K562 (cell line): ENCODE data around the gene OR2L3. TPM values are rescaled to one million over a fixed set of nuclear protein-coding genes. Genes with fewer than 3 reads are reported as not detected.

ENCODE experiments used
- ATAC-seq: fragments of 200-7000 bp; cut with Tn5 transposase; 3 replicates; pipeline ENCODE4 v1.9.1; 2020; ENCODE audit warnings: moderate library complexity
- BruUV-seq: library from RNA; stranded (reverse); fragments of 400-500 nt; replicated peaks from 2 replicates; lab custom pipeline; 2021; lab: Mats Ljungman, UMichigan
- CTCF ChIA-PET: fragments of 300-600 bp; formaldehyde crosslinking; extraction: SDS; loops from one replicate; lab custom pipeline; 2021; ENCODE audit warnings: low intra/inter-chr PET ratio; lab: Yijun Ruan, JAX
- POLR2A ChIA-PET: fragments of 300-600, 350-650 bp; sonication (Branson Sonifier 250); formaldehyde crosslinking; extraction: SDS; loops from one replicate; lab custom pipeline; 2021; ENCODE audit warnings: antibody characterized with exemption, inconsistent platforms; lab: Yijun Ruan, JAX
- DNase-seq, 4 experiments: peaks; one replicate each; pipeline versions ENCODE4 v3.0.0 to v3.0.0-alpha.2; 2011 to 2018; ENCODE audit warnings: low spot score in 3 of 4, mixed read lengths in 3 of 4; ENCODE audit errors: extremely low read depth in 1 of 4
- FAIRE-seq: peaks from 2 replicates; lab custom pipeline; 2011; peaks lifted over from hg19 to GRCh38; lab: Jason Lieb, UNC
- H2AFZ ChIP-seq: 2 replicates; pipeline ENCODE4 v1.6.0; 2011; ENCODE audit warnings: low read depth, low read length, control low read depth, inconsistent platforms
- H3K27ac ChIP-seq: fragments of 200-600 bp; 3 replicates; pipeline ENCODE4 v1.8.0; 2011; ENCODE audit warnings: low read depth, mild to moderate bottlenecking, control low read depth, inconsistent platforms, low read length, moderate library complexity, mixed read lengths; ENCODE audit errors: extremely low read depth
- H3K27me3 ChIP-seq, 2 experiments: fragments of 300-600 bp in 1 of 2; 2 replicates in 1 of 2; 3 replicates in 1 of 2; pipeline versions ENCODE4 v1.6.0 to v1.8.0; 2011; ENCODE audit warnings: inconsistent platforms in 2 of 2, low read length in 2 of 2, mild to moderate bottlenecking in 1 of 2, mixed read lengths in 1 of 2, moderate library complexity in 1 of 2; ENCODE audit not compliant: control insufficient read depth in 2 of 2, insufficient read depth in 2 of 2
- H3K36me3 ChIP-seq: fragments of 300-600 bp; 3 replicates; pipeline ENCODE4 v1.8.0; 2011; ENCODE audit warnings: mild to moderate bottlenecking, low read length, inconsistent platforms; ENCODE audit not compliant: control insufficient read depth, insufficient read depth
- H3K4me1 ChIP-seq, 2 experiments: fragments of 200-600 bp in 1 of 2; replicated peaks in 1 of 2; 2 replicates in 1 of 2; 3 replicates in 1 of 2; pipeline versions ENCODE4 v1.5.1 to v1.8.0; 2011; ENCODE audit warnings: inconsistent platforms in 2 of 2, low read length in 2 of 2, mild to moderate bottlenecking in 1 of 2, mixed read lengths in 1 of 2, moderate library complexity in 1 of 2; ENCODE audit not compliant: control insufficient read depth in 2 of 2, insufficient read depth in 2 of 2
- H3K4me2 ChIP-seq: 2 replicates; pipeline ENCODE4 v1.6.1; 2011; ENCODE audit warnings: low read length, control low read depth, inconsistent platforms, mixed read lengths; ENCODE audit not compliant: insufficient read depth
- H3K4me3 ChIP-seq: fragments of 200-600 bp; sonication (generic), shearing (Covaris generic); 2 replicates; pipeline ENCODE4 v1.5.1; 2016; ENCODE audit warnings: control low read depth, inconsistent platforms
- H3K79me2 ChIP-seq: fragments of 200-600 bp; 3 replicates; pipeline ENCODE4 v1.8.0; 2011; ENCODE audit warnings: low read length, inconsistent platforms; ENCODE audit not compliant: control insufficient read depth, insufficient read depth
- H3K9ac ChIP-seq, 2 experiments: 2 replicates each; pipeline versions ENCODE4 v1.6.0 to v1.6.1; 2011; ENCODE audit warnings: low read depth in 2 of 2, low read length in 2 of 2, control low read depth in 1 of 2, inconsistent platforms in 1 of 2, mild to moderate bottlenecking in 1 of 2, mixed read lengths in 1 of 2; ENCODE audit not compliant: insufficient read depth in 1 of 2
- H3K9me1 ChIP-seq: one replicate; pipeline ENCODE4 v1.6.0; 2011; ENCODE audit warnings: inconsistent platforms, mild to moderate bottlenecking, low read length, moderate library complexity; ENCODE audit not compliant: control insufficient read depth, insufficient read depth
- H3K9me3 ChIP-seq: replicated peaks from 2 replicates; pipeline ENCODE4 v1.5.1; 2011; ENCODE audit warnings: low read depth, low read length, inconsistent platforms; ENCODE audit not compliant: control insufficient read depth, insufficient read depth
- H4K20me1 ChIP-seq: replicated peaks from 2 replicates; pipeline ENCODE4 v1.6.1; 2011; ENCODE audit warnings: low read length, inconsistent platforms, mixed read lengths; ENCODE audit not compliant: control insufficient read depth, insufficient read depth
- CBX8 ChIP-seq: fragments of 200-600 bp; sonication (generic); IDR thresholded peaks from 2 replicates; pipeline ENCODE4 v1.6.1; 2012; ENCODE audit warnings: borderline replicate concordance, mixed run types, low read depth, mild to moderate bottlenecking, moderate library complexity, mixed read lengths, low read length, control low read depth, inconsistent platforms; ENCODE audit not compliant: poor library complexity, severe bottlenecking; ENCODE audit errors: extremely low read depth
- MAFK ChIP-seq: IDR thresholded peaks from 2 replicates; pipeline ENCODE4 v1.6.1; 2011; ENCODE audit warnings: low read length, improper control_type of control experiment
- OTX1 ChIP-seq: fragments of 450-650 bp; formaldehyde crosslinking; IDR thresholded peaks from 2 replicates; pipeline ENCODE4 v1.4.0; 2022; ENCODE audit warnings: mild to moderate bottlenecking
- WGBS: fragments of 100-300 bp; shearing (Covaris generic); methylation state at CpG from one replicate; pipeline ENCODE4 v1.1.6; 2016; ENCODE audit warnings: low coverage, mixed read lengths; ENCODE audit not compliant: insufficient coverage; ENCODE audit errors: missing lambda C conversion rate; 5-methylcytosine and 5-hydroxymethylcytosine counted together
- in situ Hi-C: fragments of 300-500 bp; cut with MboI; formaldehyde crosslinking; loops from 4 replicates; pipeline ENCODE4 v1.15.0; 2018; ENCODE audit warnings: inconsistent platforms, mixed read lengths
- intact Hi-C: fragments of 100-400 bp; cut with micrococcal nuclease; formaldehyde crosslinking; loops from 2 replicates; pipeline ENCODE4 v1.14.2; 2022
- polyA plus RNA-seq, 8 experiments: library from polyadenylated mRNA; depleted of rRNA in 4 of 8; stranded (reverse) in 5 of 8; unstranded in 3 of 8; fragments of >200 nt; fragmentation: Nextera tagmentation in 2 of 8; fragmentation: Illumina TruSeq in 1 of 8; extraction: Ambion mirVana in 2 of 8; extraction: Trizol in 1 of 8; gene quantifications; 2 replicates each; pipeline versions ENCODE4 v1.2.1 to v1.2.3, GENCODE V29; 2011 to 2014; ENCODE audit warnings: inconsistent platforms in 1 of 8, missing spikeins in 1 of 8
- total RNA-seq, 7 experiments: library from RNA; depleted of rRNA in 6 of 7; stranded (reverse); fragments of >200 nt in 6 of 7; fragmentation: Illumina TruSeq in 2 of 7; extraction: Trizol in 2 of 7; gene quantifications; 2 replicates each; pipeline versions ENCODE4 v1.2.1 to v1.2.3, GENCODE V29; 2011 to 2021; ENCODE audit warnings: low replicate concordance in 1 of 7
- TF ChIP-seq, protein P1 (sequence below): sonication (generic); formaldehyde crosslinking; IDR thresholded peaks from 2 replicates; pipeline ENCODE4 v1.8.0; 2022; ENCODE audit warnings: mild to moderate bottlenecking, missing genetic modification reagents
- TF ChIP-seq, protein P2 (sequence below): fragments of 450-650 bp; formaldehyde crosslinking; IDR thresholded peaks from 2 replicates; pipeline ENCODE4 v1.4.0; 2022; ENCODE audit warnings: missing genetic modification characterization
- TF ChIP-seq, protein P3 (sequence below): fragments of 250-450 bp; sonication (Bioruptor Pico); IDR thresholded peaks from 2 replicates; pipeline ENCODE4 v1.5.0; 2022; ENCODE audit warnings: mild to moderate bottlenecking

OR2L3 gene
- total and polyA plus RNA-seq, 9 of the 15 experiments (the other 6 are each of a cell fraction or from before 2014, with no cell fraction given): not detected

DNA sequence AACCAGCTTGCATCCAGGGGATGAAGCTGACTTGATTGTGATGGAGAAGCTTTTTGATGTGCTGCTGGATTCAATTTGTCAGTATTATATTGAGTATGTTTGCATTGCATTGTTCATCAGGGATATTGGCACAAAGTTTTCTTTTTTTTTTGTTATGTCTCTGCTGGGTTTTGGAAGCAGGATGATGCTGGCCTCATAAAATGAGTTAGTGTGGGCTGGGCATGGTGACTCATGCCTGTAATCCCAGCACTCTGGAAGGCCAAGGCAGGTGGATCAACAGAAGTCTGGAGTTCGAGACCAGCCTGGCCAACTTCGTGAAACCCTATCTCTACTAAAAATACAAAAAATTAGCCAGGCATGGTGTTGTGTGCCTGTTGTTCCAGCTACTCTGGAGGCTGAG, 8.6 kb downstream of the OR2L3 start:
- DNase-seq (no peak), ATAC-seq (no peak), FAIRE-seq (no peak)
- Histone ChIP-seq H3K4me1 (no peaks in the 10 kb centered on the region), H3K4me3 (no peak overlapping the region), H3K27me3 (no peaks in the 10 kb centered on the region), H3K9ac (no peak overlapping the region), H3K9me3 (0 out of 2 replicates have a peak, but pooled peaks cover 5% of the 10 kb centered on the region), H3K9me1 (no peaks in the 10 kb centered on the region), H3K27ac (no peak overlapping the region), H4K20me1 (no peaks in the 10 kb centered on the region), H3K36me3 (no peaks in the 10 kb centered on the region), H3K4me2 (no peak overlapping the region), H3K79me2 (no peaks in the 10 kb centered on the region), H2AFZ (no peak overlapping the region)
- POLR2A ChIA-PET: no interaction called here
- 0% methylated on average over 2 of the region's 2 CpGs for WGBS
- CTCF ChIA-PET: no interaction called here
- in situ Hi-C loops (no loop called here), intact Hi-C loops (no loop called here)
- BruUV-seq: no TSS peak
- no peak for TF ChIP-seq MAFK

DNA sequence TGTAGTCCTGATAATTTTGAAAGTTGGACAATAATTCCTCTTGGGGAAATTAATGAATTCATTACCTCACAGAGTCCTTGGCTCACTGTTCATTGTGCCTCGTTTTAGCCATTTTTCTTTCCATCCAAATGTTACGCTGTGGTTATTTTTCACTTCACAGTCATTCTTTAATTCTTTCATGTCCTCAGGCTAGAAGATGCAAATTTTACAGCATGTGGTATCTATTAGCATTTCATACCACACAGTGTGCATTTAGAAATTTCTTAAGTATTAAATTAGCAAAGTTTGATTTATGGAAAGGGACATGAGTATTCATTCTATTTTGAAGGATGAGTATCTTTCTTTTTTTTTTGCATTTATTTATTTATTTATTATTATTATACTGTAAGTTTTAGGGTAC, 18.4 kb downstream of the OR2L3 start:
- Histone ChIP-seq H4K20me1 (no peaks in the 10 kb centered on the region), H3K4me2 (no peak overlapping the region), H3K4me1 (no peaks in the 10 kb centered on the region), H3K36me3 (no peaks in the 10 kb centered on the region), H3K79me2 (no peaks in the 10 kb centered on the region), H3K9me3 (0 out of 2 replicates have a peak, but pooled peaks cover 1% of the 10 kb centered on the region), H3K9ac (no peak overlapping the region), H2AFZ (no peak overlapping the region), H3K27me3 (no peaks in the 10 kb centered on the region), H3K27ac (no peak overlapping the region), H3K4me3 (no peak overlapping the region), H3K9me1 (no peaks in the 10 kb centered on the region)
- DNase-seq (no peak), ATAC-seq (no peak), FAIRE-seq (no peak)
- in situ Hi-C loops (no loop called here), intact Hi-C loops (no loop called here)
- BruUV-seq: no TSS peak
- ChIA-PET POLR2A (no interaction called here), CTCF (no interaction called here)
- 0% methylated on average over 2 of the region's 2 CpGs for WGBS
- TF ChIP-seq, protein P1, sequence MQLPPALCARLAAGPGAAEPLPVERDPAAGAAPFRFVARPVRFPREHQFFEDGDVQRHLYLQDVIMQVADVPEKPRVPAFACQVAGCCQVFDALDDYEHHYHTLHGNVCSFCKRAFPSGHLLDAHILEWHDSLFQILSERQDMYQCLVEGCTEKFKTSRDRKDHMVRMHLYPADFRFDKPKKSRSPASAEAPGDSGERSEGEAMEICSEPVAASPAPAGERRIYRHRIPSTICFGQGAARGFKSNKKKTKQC: no peak
- TF ChIP-seq, protein P2, sequence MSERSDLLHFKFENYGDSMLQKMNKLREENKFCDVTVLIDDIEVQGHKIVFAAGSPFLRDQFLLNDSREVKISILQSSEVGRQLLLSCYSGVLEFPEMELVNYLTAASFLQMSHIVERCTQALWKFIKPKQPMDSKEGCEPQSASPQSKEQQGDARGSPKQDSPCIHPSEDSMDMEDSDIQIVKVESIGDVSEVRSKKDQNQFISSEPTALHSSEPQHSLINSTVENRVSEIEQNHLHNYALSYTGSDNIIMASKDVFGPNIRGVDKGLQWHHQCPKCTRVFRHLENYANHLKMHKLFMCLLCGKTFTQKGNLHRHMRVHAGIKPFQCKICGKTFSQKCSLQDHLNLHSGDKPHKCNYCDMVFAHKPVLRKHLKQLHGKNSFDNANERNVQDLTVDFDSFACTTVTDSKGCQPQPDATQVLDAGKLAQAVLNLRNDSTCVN (CRISPR knock-in tag): no peak
- TF ChIP-seq CBX8 (no peak), OTX1 (CRISPR knock-in tag) (no peak)
- TF ChIP-seq, protein P3, sequence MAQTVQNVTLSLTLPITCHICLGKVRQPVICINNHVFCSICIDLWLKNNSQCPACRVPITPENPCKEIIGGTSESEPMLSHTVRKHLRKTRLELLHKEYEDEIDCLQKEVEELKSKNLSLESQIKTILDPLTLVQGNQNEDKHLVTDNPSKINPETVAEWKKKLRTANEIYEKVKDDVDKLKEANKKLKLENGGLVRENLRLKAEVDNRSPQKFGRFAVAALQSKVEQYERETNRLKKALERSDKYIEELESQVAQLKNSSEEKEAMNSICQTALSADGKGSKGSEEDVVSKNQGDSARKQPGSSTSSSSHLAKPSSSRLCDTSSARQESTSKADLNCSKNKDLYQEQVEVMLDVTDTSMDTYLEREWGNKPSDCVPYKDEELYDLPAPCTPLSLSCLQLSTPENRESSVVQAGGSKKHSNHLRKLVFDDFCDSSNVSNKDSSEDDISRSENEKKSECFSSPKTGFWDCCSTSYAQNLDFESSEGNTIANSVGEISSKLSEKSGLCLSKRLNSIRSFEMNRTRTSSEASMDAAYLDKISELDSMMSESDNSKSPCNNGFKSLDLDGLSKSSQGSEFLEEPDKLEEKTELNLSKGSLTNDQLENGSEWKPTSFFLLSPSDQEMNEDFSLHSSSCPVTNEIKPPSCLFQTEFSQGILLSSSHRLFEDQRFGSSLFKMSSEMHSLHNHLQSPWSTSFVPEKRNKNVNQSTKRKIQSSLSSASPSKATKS (CRISPR knock-in tag): no peak
